HG03135 (cell line): Measurements from ENCODE around the gene ABHD13.
"Not testable (repeated sequence)": the region's sequence is repeated elsewhere in the genome, so short reads cannot be mapped to it uniquely, and the experiment has no call there.

Experiments used
- ATAC-seq: cut with Tn5 transposase; IDR thresholded peaks from one replicate; pipeline ENCODE4 v1.9.1; 2021; ENCODE audit warnings: mild to moderate bottlenecking, moderate library complexity; ENCODE audit not compliant: unreplicated experiment

The ABHD13 gene

GRCh38 chr13:108223687-108224503 is 5.7 kb downstream of the ABHD13 start:
- ATAC-seq, result no peak

- ATAC-seq, result peak; percentile 57
These were observed 7.2 kb downstream of the ABHD13 start for GRCh38 chr13:108225440-108225839.

GRCh38 chr13:108226184-108226583 is 8.0 kb downstream of the ABHD13 start:
- ATAC-seq, result peak; percentile 33

- no peak for ATAC-seq
These were observed 9.6 kb downstream of the ABHD13 start for GRCh38 chr13:108227651-108228272.

GRCh38 chr13:108230377-108230776 is 12.2 kb downstream of the ABHD13 start:
- ATAC-seq, result no peak

GRCh38 chr13:108249150-108249549 is 31.0 kb downstream of the ABHD13 start:
- ATAC-seq, result no peak

- ATAC-seq, result no peak
These were observed 39.1 kb downstream of the ABHD13 start for GRCh38 chr13:108257248-108257647.

- no peak for ATAC-seq
These were observed 45.6 kb downstream of the ABHD13 start for GRCh38 chr13:108263621-108264355.

- ATAC-seq, result no peak
These were observed 48.3 kb downstream of the ABHD13 start for GRCh38 chr13:108266321-108266990.

GRCh38 chr13:108267347-108267746 is 49.2 kb downstream of the ABHD13 start:
- ATAC-seq, result no peak

GRCh38 chr13:108267855-108268254 is 49.7 kb downstream of the ABHD13 start:
- not testable (repeated sequence) for ATAC-seq

- no peak for ATAC-seq
These were observed 50.4 kb downstream of the ABHD13 start for GRCh38 chr13:108268466-108269112.

GRCh38 chr13:108269601-108270328 is 51.6 kb downstream of the ABHD13 start, which contains the start of gene TNFSF13B:
Gene TNFSF13B, plus strand, starts transcription at chr13:108269718. Its CDS starts 178 bp downstream, at chr13:108269896.
- peak; percentile 77 for ATAC-seq

- peak; percentile 19 for ATAC-seq
These were observed 52.2 kb downstream of the ABHD13 start for GRCh38 chr13:108270442-108270841.

GRCh38 chr13:108272333-108272732 is 54.1 kb downstream of the ABHD13 start:
- no peak for ATAC-seq

- no peak for ATAC-seq
These were observed 55.4 kb downstream of the ABHD13 start for GRCh38 chr13:108273429-108274118.

GRCh38 chr13:108274718-108275117 is 56.5 kb downstream of the ABHD13 start:
- no peak for ATAC-seq

- no peak for ATAC-seq
These were observed 57.9 kb downstream of the ABHD13 start for GRCh38 chr13:108276060-108276459.

- no peak for ATAC-seq
These were observed 60.3 kb downstream of the ABHD13 start for GRCh38 chr13:108278466-108278865.
